Measurements from ENCODE around the gene TMCO4. TPM values are rescaled to one million over a fixed set of nuclear protein-coding genes. Genes with fewer than 3 reads are reported as not detected.

The TMCO4 gene
- total RNA-seq, 2 experiments from 2014 or later: 1.2 to 8.1 TPM

DNA sequence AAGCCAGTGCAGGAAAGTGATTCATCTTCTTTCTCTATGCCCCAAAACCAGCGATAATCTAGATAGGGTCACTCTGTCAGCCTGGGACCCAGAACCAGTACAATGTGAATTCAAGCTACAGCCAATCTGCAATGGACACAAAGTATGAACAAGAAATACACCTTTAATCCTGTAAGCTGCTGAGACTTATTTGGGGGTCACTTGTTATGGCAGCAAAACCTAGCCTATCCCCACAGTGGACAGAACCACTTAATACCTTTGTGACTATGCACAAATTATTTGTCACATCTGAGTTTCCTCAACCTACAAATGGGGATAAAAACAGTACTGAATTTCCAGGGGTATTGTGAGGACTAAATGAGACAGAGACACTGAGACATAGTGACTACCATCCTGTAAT lies 50.0 kb downstream of the TMCO4 start:
- Histone ChIP-seq H3K36me3 (ENCODE audit: insufficient read depth, low read length) (no peaks in the 10 kb centered on the region), H3K4me1 (ENCODE audit: insufficient read depth, low read length, poor library complexity, severe bottlenecking) (no peaks in the 10 kb centered on the region), H3K4me3 (ENCODE audit: low read depth, low read length, poor library complexity, severe bottlenecking) (no peak overlapping the region), H3K9me3 (ENCODE audit: low read length) (no peaks in the 10 kb centered on the region), H3K4me2 (ENCODE audit: low read length) (no peak overlapping the region), H3K79me2 (ENCODE audit: insufficient read depth, low read depth, low read length) (no peaks in the 10 kb centered on the region), H3K27ac (ENCODE audit: low read depth, low read length, poor library complexity, severe bottlenecking) (no peak overlapping the region), H3K9me2 (ENCODE audit: insufficient read depth, low read length) (no peaks in the 10 kb centered on the region), H2AFZ (ENCODE audit: low read length) (no peak overlapping the region), H4K20me1 (ENCODE audit: insufficient read depth, low read length) (no peaks in the 10 kb centered on the region)
- no peak for DNase-seq (ENCODE audit: low spot score)
- TF ChIP-seq EZH2phosphoT487 (IDR thresholded peaks at IDR 0.05; ENCODE audit: borderline replicate concordance, low read depth, low read length) (no peak), CTCF (conservative IDR thresholded peaks at IDR 0.05; ENCODE audit: low read length) (no peak)
- CTCF ChIA-PET (ENCODE audit: unreplicated experiment): no interaction called here
- intact Hi-C loops (cut with micrococcal nuclease; ENCODE audit: unreplicated experiment): no loop called here
- POLR2A ChIA-PET: no interaction called here
- no TSS peak for BruUV-seq (replicated peaks)

DNA sequence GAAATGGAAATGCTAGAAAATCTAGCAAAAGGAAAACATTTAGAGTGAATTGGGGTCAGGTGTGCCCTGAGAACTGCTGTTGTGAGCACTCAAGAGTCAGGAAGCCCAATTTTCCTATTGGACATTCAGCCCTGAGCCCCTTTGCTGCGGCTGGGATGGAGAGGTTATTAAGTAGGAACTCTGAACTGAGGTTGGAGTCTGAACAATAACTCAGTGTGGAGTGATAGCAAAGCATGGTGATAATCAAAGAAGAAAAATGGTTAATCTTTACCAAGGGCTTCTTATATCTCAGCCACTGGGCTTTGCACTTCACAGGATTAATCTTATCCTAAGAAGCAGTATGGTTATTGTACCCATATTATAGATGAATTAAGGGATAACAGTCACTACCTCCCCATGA lies 52.0 kb downstream of the TMCO4 start:
- no peak overlapping the region for H3K4me2 ChIP-seq (ENCODE audit: low read length)
- H3K4me3 ChIP-seq (ENCODE audit: low read depth, low read length, poor library complexity, severe bottlenecking): no peak overlapping the region
- H2AFZ ChIP-seq (ENCODE audit: low read length): no peak overlapping the region
- no peaks in the 10 kb centered on the region for H3K9me2 ChIP-seq (ENCODE audit: insufficient read depth, low read length)
- H4K20me1 ChIP-seq (ENCODE audit: insufficient read depth, low read length): no peaks in the 10 kb centered on the region
- no peak overlapping the region for H3K27ac ChIP-seq (ENCODE audit: low read depth, low read length, poor library complexity, severe bottlenecking)
- no peaks in the 10 kb centered on the region for H3K36me3 ChIP-seq (ENCODE audit: insufficient read depth, low read length)
- no peaks in the 10 kb centered on the region for H3K79me2 ChIP-seq (ENCODE audit: insufficient read depth, low read depth, low read length)
- POLR2A ChIA-PET: no interaction called here
- no peaks in the 10 kb centered on the region for H3K9me3 ChIP-seq (ENCODE audit: low read length)
- CTCF ChIA-PET (ENCODE audit: unreplicated experiment): no interaction called here
- TF ChIP-seq CTCF (conservative IDR thresholded peaks at IDR 0.05; ENCODE audit: low read length) (no peak), EZH2phosphoT487 (IDR thresholded peaks at IDR 0.05; ENCODE audit: borderline replicate concordance, low read depth, low read length) (no peak)
- DNase-seq (ENCODE audit: low spot score): no peak
- intact Hi-C loops (cut with micrococcal nuclease; ENCODE audit: unreplicated experiment): no loop called here
- no TSS peak for BruUV-seq (replicated peaks)
- H3K4me1 ChIP-seq (ENCODE audit: insufficient read depth, low read length, poor library complexity, severe bottlenecking): no peaks in the 10 kb centered on the region

DNA sequence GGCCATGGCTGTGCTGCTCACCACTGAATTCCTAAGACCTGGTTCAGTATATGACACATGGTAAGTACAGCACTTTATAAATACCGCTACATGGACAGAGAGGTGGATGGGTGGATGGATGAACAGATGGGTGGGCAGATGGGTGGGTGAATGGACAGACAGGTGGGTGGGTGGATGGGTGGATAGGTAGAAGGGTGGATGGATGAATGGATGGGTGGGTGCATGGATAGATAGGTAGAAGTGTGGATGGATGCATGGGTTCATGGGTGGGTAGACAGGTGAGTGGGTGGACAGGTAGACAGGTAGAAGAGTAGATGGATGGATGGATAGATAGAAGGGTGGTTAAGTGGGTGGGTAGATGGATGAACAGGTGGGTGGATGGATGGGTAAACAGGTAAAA lies 54.8 kb downstream of the TMCO4 start:
- POLR2A ChIA-PET: no interaction called here
- no peak overlapping the region for H3K27ac ChIP-seq (ENCODE audit: low read depth, low read length, poor library complexity, severe bottlenecking)
- TF ChIP-seq EZH2phosphoT487 (IDR thresholded peaks at IDR 0.05; ENCODE audit: borderline replicate concordance, low read depth, low read length): no peak
- TF ChIP-seq CTCF (conservative IDR thresholded peaks at IDR 0.05; ENCODE audit: low read length): no peak
- no TSS peak for BruUV-seq (replicated peaks)
- no peaks in the 10 kb centered on the region for H3K9me3 ChIP-seq (ENCODE audit: low read length)
- CTCF ChIA-PET (ENCODE audit: unreplicated experiment): no interaction called here
- H3K79me2 ChIP-seq (ENCODE audit: insufficient read depth, low read depth, low read length): no peaks in the 10 kb centered on the region
- no peak for DNase-seq (ENCODE audit: low spot score)
- H3K4me3 ChIP-seq (ENCODE audit: low read depth, low read length, poor library complexity, severe bottlenecking): no peak overlapping the region
- H2AFZ ChIP-seq (ENCODE audit: low read length): no peak overlapping the region
- no peak overlapping the region for H3K4me2 ChIP-seq (ENCODE audit: low read length)
- no peaks in the 10 kb centered on the region for H3K4me1 ChIP-seq (ENCODE audit: insufficient read depth, low read length, poor library complexity, severe bottlenecking)
- H3K9me2 ChIP-seq (ENCODE audit: insufficient read depth, low read length): no peaks in the 10 kb centered on the region
- H3K36me3 ChIP-seq (ENCODE audit: insufficient read depth, low read length): no peaks in the 10 kb centered on the region
- intact Hi-C loops (cut with micrococcal nuclease; ENCODE audit: unreplicated experiment): no loop called here
- H4K20me1 ChIP-seq (ENCODE audit: insufficient read depth, low read length): no peaks in the 10 kb centered on the region
